Measurements from ENCODE around the gene RDH5.

RDH5 gene

GRCh38 chr12:55704824-55705718, 15.1 kb upstream of the RDH5 start:
- no peaks in the 10 kb centered on the region; the same call in 1 of the 2 replicates for H3K4me1 ChIP-seq (ENCODE audit: control insufficient read depth, insufficient read depth, low read length)
- no peaks in the 10 kb centered on the region for H3K27me3 ChIP-seq (ENCODE audit: control insufficient read depth, insufficient read depth, low read length)
- no peak for DNase-seq (ENCODE audit: low read depth, low spot score)
- no peaks in the 10 kb centered on the region for H3K36me3 ChIP-seq (ENCODE audit: control insufficient read depth, insufficient read depth, low read length)
- no peak overlapping the region for H3K27ac ChIP-seq (ENCODE audit: low read length)
- H3K4me3 ChIP-seq (ENCODE audit: low read length): no peak overlapping the region
- H3K9me3 ChIP-seq (ENCODE audit: control insufficient read depth, insufficient read depth, low read length): no peaks in the 10 kb centered on the region
- WGBS (ENCODE audit: insufficient coverage, insufficient read length): no CpG with 5 or more reads among the region's 9 CpGs

GRCh38 chr12:55705782-55706402, 14.3 kb upstream of the RDH5 start:
- Histone ChIP-seq H3K4me3 (ENCODE audit: low read length) (no peak overlapping the region), H3K4me1 (ENCODE audit: control insufficient read depth, insufficient read depth, low read length) (no peaks in the 10 kb centered on the region; the same call in 1 of the 2 replicates), H3K9me3 (ENCODE audit: control insufficient read depth, insufficient read depth, low read length) (no peaks in the 10 kb centered on the region), H3K27ac (ENCODE audit: low read length) (no peak overlapping the region), H3K27me3 (ENCODE audit: control insufficient read depth, insufficient read depth, low read length) (no peaks in the 10 kb centered on the region), H3K36me3 (ENCODE audit: control insufficient read depth, insufficient read depth, low read length) (no peaks in the 10 kb centered on the region)
- no CpG with 5 or more reads among the region's 5 CpGs for WGBS (ENCODE audit: insufficient coverage, insufficient read length)
- no peak for DNase-seq (ENCODE audit: low read depth, low spot score)

DNA sequence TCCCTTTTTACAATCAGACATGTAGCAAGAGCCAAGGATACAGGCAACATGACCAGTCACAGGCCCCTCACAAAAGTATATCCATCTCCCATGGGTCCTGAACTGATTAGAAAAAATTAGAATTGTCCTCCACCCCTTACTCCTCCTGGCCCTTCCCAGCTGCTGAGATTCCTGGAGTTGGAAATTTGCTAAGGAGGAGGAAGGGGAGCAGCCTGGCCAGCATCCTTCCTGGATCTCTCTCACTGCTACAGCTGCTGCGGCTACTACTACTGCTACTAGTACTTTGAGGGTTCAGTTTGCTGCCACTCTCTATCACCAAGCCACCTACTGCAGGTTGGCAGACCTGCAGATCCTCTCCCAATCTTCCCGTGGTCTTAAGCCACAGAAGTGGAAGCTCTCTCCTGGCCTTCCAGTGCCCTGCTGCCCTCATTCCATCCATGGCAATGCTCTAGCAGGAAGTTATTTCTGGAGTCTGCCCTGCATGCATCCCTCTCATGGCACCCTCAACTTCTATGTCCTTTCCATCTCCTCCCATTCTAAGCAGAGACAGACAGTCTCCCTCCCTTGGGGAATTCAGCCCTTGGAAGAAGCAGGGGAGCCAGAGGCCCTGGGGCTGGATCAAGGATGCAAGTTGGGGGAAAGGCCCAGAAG, 13.5 kb upstream of the RDH5 start:
- no peaks in the 10 kb centered on the region; the same call in 1 of the 2 replicates for H3K4me1 ChIP-seq (ENCODE audit: control insufficient read depth, insufficient read depth, low read length)
- no CpG with 5 or more reads among the region's 2 CpGs for WGBS (ENCODE audit: insufficient coverage, insufficient read length)
- DNase-seq (ENCODE audit: low read depth, low spot score): no peak
- H3K27ac ChIP-seq (ENCODE audit: low read length): no peak overlapping the region
- H3K4me3 ChIP-seq (ENCODE audit: low read length): peak overlapping the region; percentile 46; the same call in 1 of the 2 replicates
- no peaks in the 10 kb centered on the region for H3K9me3 ChIP-seq (ENCODE audit: control insufficient read depth, insufficient read depth, low read length)
- no peaks in the 10 kb centered on the region for H3K27me3 ChIP-seq (ENCODE audit: control insufficient read depth, insufficient read depth, low read length)
- no peaks in the 10 kb centered on the region for H3K36me3 ChIP-seq (ENCODE audit: control insufficient read depth, insufficient read depth, low read length)

GRCh38 chr12:55707219-55707671, 12.9 kb upstream of the RDH5 start:
- no peak overlapping the region for H3K27ac ChIP-seq (ENCODE audit: low read length)
- peak overlapping the region; percentile 46; the same call in 1 of the 2 replicates for H3K4me3 ChIP-seq (ENCODE audit: low read length)
- no peak for DNase-seq (ENCODE audit: low read depth, low spot score)
- whole genome bisulfite sequencing (ENCODE audit: insufficient coverage, insufficient read length): no CpG with 5 or more reads among the region's 22 CpGs
- no peaks in the 10 kb centered on the region for H3K27me3 ChIP-seq (ENCODE audit: control insufficient read depth, insufficient read depth, low read length)
- H3K36me3 ChIP-seq (ENCODE audit: control insufficient read depth, insufficient read depth, low read length): no peaks in the 10 kb centered on the region
- no peaks in the 10 kb centered on the region for H3K9me3 ChIP-seq (ENCODE audit: control insufficient read depth, insufficient read depth, low read length)
- H3K4me1 ChIP-seq (ENCODE audit: control insufficient read depth, insufficient read depth, low read length): no peaks in the 10 kb centered on the region; the same call in 1 of the 2 replicates

GRCh38 chr12:55707841-55708694, 12.1 kb upstream of the RDH5 start, which contains the start of gene ITGA7:
Gene ITGA7 (minus strand): TSS chr12:55707904. CDS start chr12:55707682, 222 bp downstream.
- Histone ChIP-seq H3K36me3 (ENCODE audit: control insufficient read depth, insufficient read depth, low read length) (no peaks in the 10 kb centered on the region), H3K27ac (ENCODE audit: low read length) (no peak within 1 kb of the TSS), H3K4me3 (ENCODE audit: low read length) (peak within 1 kb of the TSS; percentile 46; the same call in 1 of the 2 replicates), H3K9me3 (ENCODE audit: control insufficient read depth, insufficient read depth, low read length) (no peaks in the 10 kb centered on the region), H3K27me3 (ENCODE audit: control insufficient read depth, insufficient read depth, low read length) (no peaks in the 10 kb centered on the region), H3K4me1 (ENCODE audit: control insufficient read depth, insufficient read depth, low read length) (no peaks in the 10 kb centered on the region; the same call in 1 of the 2 replicates)
- DNase-seq (ENCODE audit: low read depth, low spot score): peak; percentile 94
- no CpG with 5 or more reads among the region's 39 CpGs for WGBS (ENCODE audit: insufficient coverage, insufficient read length)

GRCh38 chr12:55708695-55709233, 11.4 kb upstream of the RDH5 start:
- Histone ChIP-seq H3K9me3 (ENCODE audit: control insufficient read depth, insufficient read depth, low read length) (no peaks in the 10 kb centered on the region), H3K27me3 (ENCODE audit: control insufficient read depth, insufficient read depth, low read length) (no peaks in the 10 kb centered on the region), H3K4me1 (ENCODE audit: control insufficient read depth, insufficient read depth, low read length) (no peaks in the 10 kb centered on the region; the same call in 1 of the 2 replicates), H3K4me3 (ENCODE audit: low read length) (peak overlapping the region; percentile 46; the same call in 1 of the 2 replicates), H3K27ac (ENCODE audit: low read length) (no peak overlapping the region), H3K36me3 (ENCODE audit: control insufficient read depth, insufficient read depth, low read length) (no peaks in the 10 kb centered on the region)
- DNase-seq (ENCODE audit: low read depth, low spot score): no peak
- no CpG with 5 or more reads among the region's 3 CpGs for WGBS (ENCODE audit: insufficient coverage, insufficient read length)

DNA sequence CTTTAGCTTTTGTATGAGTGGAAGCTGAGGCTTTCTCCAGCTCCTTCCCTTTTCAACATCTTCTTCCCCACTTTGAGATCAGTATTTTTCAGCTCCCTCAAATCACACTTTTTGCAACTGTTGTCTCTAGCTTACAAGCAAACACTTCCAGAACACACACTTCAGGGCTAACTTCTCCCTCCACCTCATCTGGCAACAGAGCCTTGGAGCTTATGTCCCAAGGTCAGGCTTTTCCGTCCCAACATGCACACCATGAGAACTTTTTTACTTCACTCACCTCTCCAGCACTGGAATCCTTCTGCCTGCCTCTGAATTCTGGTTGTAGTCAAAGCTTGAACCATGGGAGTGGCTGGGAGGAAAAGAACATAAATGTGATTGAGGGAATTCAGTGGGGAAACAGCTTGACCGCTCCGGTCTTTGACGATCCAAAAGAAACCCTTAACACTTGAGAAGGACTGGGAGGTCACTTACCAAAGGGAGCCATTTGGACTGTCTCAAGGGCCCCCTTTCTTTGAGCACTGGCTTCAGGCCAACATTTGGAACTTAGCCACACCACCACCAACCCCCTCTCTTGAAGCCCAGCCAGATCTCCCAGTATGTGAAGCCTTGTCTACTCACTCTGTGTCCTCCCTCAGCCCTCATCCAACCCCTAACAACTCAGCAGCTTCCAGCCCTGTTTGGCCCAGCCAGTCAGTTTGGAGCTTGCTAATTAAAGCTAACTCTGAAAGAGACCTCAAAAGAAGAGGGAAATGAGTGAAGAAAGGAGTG, 8.2 kb upstream of the RDH5 start:
- no peak for DNase-seq (ENCODE audit: low read depth, low spot score)
- Histone ChIP-seq H3K9me3 (ENCODE audit: control insufficient read depth, insufficient read depth, low read length) (no peaks in the 10 kb centered on the region), H3K27me3 (ENCODE audit: control insufficient read depth, insufficient read depth, low read length) (no peaks in the 10 kb centered on the region), H3K4me3 (ENCODE audit: low read length) (no peak overlapping the region), H3K36me3 (ENCODE audit: control insufficient read depth, insufficient read depth, low read length) (no peaks in the 10 kb centered on the region), H3K4me1 (ENCODE audit: control insufficient read depth, insufficient read depth, low read length) (no peaks in the 10 kb centered on the region; the same call in 1 of the 2 replicates), H3K27ac (ENCODE audit: low read length) (no peak overlapping the region)
- no CpG with 5 or more reads among the region's 4 CpGs for WGBS (ENCODE audit: insufficient coverage, insufficient read length)

- DNase-seq (ENCODE audit: low read depth, low spot score): no peak
- Histone ChIP-seq H3K27me3 (ENCODE audit: control insufficient read depth, insufficient read depth, low read length) (no peaks in the 10 kb centered on the region), H3K4me1 (ENCODE audit: control insufficient read depth, insufficient read depth, low read length) (peaks cover 5% of the 10 kb centered on the region), H3K36me3 (ENCODE audit: control insufficient read depth, insufficient read depth, low read length) (no peaks in the 10 kb centered on the region), H3K9me3 (ENCODE audit: control insufficient read depth, insufficient read depth, low read length) (no peaks in the 10 kb centered on the region), H3K27ac (ENCODE audit: low read length) (no peak overlapping the region), H3K4me3 (ENCODE audit: low read length) (no peak overlapping the region)
- WGBS (ENCODE audit: insufficient coverage, insufficient read length): no CpG with 5 or more reads among the region's 1 CpG
These were observed 7.3 kb upstream of the RDH5 start for GRCh38 chr12:55712700-55713415.
